GM10847 (cell line): ENCODE data around the gene PPP1R11.

Experiments used
- POLR2A ChIP-seq: IDR thresholded peaks from 2 replicates; pipeline ENCODE4 v1.6.1; 2011; ENCODE audit not compliant: insufficient read length; ENCODE audit errors: extremely low read depth

Gene PPP1R11

DNA sequence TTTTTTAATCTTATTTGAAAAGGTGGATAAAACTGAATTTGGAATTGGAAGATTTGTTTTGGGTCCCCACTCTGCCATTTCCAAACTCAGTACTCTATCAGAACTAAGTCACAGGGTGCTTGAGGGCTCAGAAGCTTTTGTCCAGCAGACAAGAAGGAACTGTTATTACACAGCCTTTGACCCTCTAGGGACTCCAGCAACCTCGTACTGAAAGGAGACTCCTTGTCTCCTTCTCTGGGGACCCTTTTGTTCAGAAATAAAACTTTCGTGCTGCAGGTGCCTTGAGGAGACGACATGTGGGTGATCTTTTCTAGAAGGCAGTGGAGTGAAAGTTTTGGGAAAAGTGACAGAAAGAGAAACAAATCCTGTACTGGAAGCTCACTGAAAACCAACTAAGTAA is 13.3 kb upstream of the PPP1R11 start:
- TF ChIP-seq POLR2A: no peak

- TF ChIP-seq POLR2A: no peak
These were observed 11.5 kb upstream of the PPP1R11 start for GRCh38 chr6:30055513-30055912.

GRCh38 chr6:30060606-30061091 is 6.3 kb upstream of the PPP1R11 start:
- no peak for TF ChIP-seq POLR2A

GRCh38 chr6:30061092-30061857 is 5.7 kb upstream of the PPP1R11 start, which contains the start of gene POLR1H:
POLR1H (plus strand) TSS chr6:30061265; CDS start chr6:30061525, 260 bp downstream.
- TF ChIP-seq POLR2A: peak; percentile 50

GRCh38 chr6:30061858-30062458 is 5.0 kb upstream of the PPP1R11 start:
- no peak for TF ChIP-seq POLR2A

GRCh38 chr6:30062471-30063178 is 4.4 kb upstream of the PPP1R11 start:
- TF ChIP-seq POLR2A: no peak

DNA sequence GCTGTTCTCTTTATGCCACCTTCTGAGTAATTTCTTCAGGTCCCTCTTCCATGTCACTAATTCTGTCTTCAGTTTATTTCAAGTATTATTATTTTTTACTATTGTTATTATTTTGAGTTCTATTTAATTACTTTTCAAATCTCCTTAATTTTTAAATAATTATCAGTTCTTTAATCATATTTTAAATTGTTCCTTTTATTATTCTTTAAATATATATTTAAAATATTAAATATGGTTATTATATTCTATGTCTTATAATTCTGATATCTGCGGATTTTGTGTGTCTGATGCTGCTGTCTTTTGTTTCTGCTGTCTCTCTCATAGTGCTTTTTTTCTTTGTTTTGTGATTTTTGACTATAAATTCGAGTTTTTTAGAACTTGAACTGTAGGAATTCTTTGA is 3.7 kb upstream of the PPP1R11 start:
- TF ChIP-seq POLR2A: no peak

DNA sequence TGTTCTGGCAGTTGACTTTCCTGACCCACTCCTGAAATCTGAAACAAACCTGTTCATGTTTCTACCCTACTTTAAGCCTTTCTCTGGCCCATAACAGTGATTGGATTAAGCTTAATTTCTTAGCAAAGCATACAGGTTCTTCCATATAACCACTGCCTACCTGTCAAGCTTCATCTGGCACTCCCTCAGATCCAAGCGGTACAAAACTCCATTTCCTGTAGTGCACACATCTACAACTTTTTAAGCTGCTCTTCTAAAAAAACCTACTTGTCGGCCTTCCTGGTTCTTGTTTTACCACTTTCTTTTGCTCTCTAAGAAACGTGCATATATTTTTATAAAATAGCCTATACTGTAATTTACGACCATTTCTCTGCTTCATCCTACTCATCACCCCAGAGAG is 916 bp upstream of the PPP1R11 start:
- TF ChIP-seq POLR2A: no peak

GRCh38 chr6:30067460-30068139 is 602 bp downstream of the PPP1R11 start:
- TF ChIP-seq POLR2A: no peak

- TF ChIP-seq POLR2A: no peak
These were observed 4.3 kb downstream of the PPP1R11 start for GRCh38 chr6:30071081-30071818.

- no peak for TF ChIP-seq POLR2A
These were observed 4.9 kb downstream of the PPP1R11 start for GRCh38 chr6:30071858-30072257.

DNA sequence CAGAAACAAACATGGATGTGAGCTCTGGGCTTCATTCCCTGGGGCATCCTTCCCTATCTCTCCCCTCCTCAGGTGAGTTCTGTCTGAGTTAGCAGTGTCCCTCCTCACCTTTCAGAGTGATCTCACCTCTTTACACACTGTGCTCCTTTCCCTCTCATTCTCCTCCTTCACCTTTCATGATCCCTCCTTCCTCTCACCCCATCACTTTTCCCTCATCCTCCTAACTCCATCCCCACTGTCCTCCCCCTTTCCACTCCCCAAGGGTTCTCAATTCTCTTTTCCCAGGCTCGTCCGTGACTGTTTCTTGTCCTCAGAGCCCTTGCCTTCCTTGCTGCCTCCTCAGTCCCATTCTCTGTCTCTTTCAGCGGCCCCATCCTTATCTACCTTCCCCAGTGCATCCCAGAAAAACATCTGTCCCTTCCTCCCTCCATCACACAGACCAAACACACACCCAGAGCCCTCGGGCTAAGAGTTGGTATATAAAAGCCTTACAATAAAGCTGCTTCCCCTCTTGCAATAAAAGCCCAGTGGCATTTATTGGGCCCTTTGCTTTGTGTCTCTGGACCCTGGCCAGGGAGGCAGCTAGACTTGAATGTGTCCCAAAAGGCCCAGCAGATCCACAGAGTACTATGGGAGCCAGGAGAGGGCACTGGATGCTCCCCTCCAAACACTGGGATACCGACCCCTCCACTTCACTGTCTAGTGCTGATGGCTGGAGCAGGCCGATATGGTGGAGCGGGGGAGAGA is 6.7 kb downstream of the PPP1R11 start:
- TF ChIP-seq POLR2A: no peak

GRCh38 chr6:30074331-30075093 is 7.5 kb downstream of the PPP1R11 start:
- TF ChIP-seq POLR2A: no peak
